ENCODE data around the gene POP4.
A peak's percentile ranks its signal among the peaks of the same experiment; 100 is the strongest.

POP4 gene

DNA sequence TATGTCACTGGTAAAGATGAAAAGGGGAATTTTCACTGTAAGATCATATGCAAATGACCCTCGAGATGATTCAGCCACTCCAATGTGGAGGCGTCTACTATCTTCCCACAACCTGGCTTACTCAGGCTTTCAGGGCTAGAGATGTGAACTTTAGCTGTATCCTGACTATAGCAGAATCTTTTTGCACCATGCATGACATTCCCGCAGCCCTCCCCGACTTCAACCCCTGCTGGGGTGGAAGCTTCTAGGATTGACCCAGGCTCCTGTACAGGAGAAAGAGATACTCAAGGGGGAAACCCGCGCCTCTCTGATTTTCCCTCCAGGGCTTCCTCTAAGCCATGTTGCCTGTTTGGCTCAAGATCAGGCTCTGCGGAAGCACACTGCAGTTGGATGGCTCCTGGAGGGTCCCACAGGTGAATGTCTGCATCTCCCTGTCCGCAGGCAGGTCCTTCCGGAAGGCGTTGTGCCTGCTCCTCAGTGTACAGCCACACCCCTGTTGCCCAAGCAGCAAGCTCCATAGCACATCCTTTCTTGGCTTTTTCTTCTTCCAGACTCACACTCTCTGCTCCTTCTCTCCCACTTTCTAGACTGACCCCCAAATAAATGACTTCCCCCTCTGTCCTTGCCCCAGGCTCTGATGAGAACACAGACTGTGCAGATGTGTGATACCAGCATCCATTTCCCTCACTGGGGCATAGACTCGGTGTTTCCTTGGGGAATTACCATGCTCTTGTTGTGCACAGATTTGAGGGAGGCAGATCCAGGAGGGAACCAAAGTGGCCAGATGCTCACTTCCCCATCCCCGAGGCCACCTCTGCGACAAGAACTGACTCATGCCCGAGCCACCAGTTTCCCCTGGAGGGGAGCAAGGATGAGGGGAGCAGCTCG, 29.1 kb upstream of the POP4 start:
- DNase-seq (ENCODE audit: low read depth in 2 of 2), result no peak

DNA sequence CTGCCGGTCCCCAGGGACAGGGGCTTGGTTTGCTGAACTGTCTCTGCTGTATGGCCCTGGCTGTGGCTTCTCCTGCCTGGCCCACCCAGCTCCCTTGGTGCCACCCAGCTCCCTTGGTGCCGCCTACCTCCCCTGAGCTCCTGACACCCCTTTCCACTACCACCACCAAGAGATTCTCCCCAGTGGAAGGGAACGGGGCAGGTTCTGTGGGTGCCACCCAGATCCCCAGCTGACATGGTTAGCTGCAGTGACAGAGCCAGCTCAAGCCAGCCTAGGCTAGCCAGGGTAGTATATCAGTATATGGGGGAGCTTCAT, 28.5 kb upstream of the POP4 start:
- no peak for DNase-seq (ENCODE audit: low read depth in 2 of 2)

DNA sequence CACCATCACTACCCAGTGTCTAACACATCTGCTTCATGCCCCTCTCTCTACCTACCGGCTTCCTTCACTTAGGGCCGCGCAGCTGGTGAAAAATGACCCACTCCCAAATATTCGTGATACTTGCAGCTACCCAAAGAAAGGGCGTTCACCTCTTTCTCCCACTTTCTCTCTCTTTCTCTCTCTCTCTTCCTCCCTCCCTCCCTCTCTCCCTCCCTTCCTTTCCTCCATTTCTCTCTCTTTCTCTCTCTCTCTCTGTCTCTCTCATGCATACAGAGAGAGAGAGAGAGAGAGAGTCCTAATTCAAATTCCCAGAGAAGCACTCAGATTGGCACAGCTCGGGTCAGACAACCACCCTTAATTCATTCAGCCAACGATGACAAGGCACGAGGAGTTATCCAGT, 27.7 kb upstream of the POP4 start:
- no peak for DNase-seq (ENCODE audit: low read depth in 2 of 2)

DNA sequence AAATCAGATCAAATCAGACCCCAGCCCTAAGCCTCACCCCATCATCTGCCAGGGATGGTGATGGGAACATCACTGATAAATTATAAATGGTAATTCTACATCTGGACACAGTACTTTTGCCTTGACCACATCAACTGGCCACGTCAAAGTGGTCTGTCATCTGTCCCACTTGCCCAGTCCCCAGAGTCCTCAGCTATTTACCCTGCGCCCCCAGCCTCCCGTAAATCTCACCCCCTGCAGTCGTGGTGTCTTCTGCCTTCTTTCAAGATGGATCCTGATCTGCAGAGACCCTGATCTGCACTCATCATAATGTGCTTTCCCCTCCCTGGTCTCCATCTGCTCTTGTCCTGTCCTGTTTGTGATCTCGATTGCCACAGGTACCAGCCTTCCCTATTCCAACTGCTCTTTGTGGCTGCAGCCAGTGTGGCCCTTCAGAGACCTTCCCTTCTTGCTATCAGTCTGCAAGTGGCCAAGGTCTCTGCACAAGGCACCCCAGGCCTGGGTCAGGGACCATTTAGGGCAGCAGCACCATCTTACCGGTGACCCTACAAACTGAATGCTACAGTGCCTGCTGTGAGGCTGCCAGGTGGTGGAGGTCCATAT, 26.7 kb upstream of the POP4 start:
- no peak for DNase-seq (ENCODE audit: low read depth in 2 of 2)

DNA sequence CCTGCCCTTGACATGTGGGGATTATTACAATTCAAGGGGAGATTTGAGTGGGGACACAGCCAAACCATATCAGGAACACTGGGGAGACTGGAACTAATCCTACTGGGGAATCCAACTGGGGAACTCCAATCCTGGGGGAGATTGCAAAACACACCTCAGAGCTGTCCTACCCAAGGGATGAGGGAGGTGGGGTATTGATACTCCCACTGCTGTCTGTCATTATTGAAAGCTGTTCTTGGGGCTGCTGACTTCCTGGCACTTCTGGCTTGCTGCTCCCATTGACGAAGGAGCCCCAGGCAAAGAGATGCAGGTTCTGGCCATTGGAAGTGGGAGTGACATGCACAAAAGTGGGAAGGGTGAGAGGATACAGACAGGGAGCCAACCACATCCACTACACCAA, 24.7 kb upstream of the POP4 start:
- DNase-seq (ENCODE audit: low read depth in 2 of 2), result no peak

DNA sequence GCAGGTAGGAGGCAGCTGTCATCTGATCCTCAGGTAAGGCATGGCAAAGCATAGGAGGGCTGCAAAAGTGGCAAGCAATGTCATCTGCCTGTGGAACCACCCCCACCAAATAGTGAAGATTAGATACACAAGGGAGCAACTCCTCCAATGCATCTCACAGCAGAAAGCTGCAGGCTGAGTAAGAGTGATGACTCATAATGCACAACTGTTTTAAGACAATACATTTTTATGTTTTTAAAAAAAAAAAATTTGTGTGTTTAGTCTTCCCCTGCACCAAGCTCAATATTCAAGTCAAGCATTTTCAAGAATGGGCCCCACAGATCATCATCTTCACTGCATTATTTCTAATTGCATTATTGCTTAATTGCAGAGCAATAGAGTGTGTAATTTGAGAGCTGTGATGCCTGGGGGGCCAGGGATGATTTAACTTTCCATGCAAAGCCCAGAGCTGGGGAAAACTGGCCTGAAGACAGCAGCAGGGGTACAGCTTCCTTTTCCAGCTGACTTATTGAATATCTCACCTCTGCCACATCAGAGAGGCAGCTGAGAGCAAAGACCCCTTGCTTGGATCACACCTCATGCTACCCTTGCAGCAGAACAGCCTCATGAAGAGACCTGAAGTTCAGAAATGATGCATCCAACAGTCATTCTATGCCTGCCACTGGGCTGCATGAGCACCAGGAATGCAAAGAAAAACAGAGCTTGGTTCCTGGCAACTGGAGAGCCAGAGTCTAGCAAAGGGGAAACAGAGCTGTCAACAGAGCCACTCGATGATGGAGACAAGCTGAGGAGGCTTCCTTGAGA, 22.7 kb upstream of the POP4 start:
- DNase-seq (ENCODE audit: low read depth in 2 of 2), result peak in 1 of 2 experiments; percentile 17

DNA sequence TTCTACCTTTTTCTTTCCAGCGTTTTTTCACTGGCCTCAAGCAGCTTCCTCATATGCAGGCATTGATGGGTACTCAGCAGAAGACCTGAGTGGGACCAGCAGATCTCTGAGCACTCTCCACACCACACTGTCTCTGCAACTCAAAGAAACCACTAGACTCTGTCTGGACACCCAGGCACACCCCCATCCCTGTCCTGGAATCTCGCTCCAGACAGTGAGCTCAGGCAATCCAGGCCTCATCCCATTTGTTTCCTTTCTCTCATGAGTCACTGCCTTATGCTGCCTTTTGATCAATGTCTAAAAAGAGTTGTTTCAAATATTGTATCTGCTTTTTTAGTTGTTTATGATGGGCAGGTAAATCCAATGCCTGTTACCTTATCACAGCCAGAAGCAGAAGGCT, 19.7 kb upstream of the POP4 start:
- DNase-seq (ENCODE audit: low read depth in 2 of 2), result no peak

DNA sequence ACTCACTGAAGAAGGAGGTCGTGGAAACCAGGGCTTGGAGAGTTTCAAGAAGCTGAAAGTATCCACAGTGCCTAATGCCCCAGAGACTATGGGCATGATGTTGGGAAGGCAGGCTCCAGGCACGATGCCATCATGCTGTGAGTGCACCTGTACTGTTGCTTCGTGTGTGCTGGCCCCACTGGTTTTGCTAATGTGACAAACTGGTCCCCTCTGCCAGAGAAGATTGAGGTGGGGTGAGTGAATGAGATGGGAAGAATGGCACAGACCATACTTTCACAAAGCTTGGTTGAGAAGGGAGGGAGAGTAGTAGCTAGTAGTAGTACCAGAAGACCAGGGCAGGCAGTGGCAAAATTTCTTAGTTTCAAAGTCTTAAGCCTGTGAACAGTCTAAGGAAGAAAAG, 19.0 kb upstream of the POP4 start:
- DNase-seq (ENCODE audit: low read depth in 2 of 2), result no peak

DNA sequence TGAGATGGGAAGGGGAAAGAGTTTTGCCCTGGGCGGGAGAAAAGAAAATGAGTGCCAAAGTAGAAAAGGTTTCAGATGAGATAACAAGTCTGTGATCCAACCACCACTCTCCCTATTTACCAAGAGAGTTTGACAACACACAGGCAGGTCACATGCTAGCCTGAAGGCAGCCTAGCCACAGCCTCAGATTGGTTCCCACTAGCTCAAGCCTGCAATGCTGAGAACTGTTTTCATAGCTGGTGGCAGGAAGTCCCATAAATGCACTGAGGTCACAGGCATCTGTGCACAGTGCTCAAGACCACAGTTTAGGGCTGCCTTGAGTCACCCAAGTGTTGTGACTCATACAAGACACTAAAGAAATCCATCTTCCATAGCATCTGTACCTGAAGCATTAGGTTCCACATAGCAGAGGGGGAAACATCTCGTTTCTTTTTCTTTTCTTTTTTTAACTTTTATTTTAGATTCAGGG, 18.5 kb upstream of the POP4 start:
- no peak for DNase-seq (ENCODE audit: low read depth in 2 of 2)

DNA sequence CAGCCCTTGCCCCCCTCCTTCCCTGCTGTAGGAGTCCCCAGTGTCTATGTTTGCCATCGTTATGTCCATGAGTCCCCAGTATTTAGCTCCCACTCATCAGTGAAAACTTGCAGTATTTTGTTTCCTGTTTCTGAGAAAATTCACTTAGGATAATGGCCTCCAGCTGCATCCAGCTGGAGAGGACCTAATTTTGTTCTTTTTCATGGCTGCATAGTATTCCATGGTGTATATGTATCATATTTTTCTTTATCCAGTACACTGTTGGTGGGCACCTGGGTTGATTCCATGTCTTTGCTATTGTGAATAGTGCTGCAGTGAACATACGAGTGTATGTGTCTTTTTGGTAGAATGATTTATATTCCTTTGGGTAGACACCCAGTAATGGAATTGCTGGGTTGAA, 18.0 kb upstream of the POP4 start:
- no peak for DNase-seq (ENCODE audit: low read depth in 2 of 2)

DNA sequence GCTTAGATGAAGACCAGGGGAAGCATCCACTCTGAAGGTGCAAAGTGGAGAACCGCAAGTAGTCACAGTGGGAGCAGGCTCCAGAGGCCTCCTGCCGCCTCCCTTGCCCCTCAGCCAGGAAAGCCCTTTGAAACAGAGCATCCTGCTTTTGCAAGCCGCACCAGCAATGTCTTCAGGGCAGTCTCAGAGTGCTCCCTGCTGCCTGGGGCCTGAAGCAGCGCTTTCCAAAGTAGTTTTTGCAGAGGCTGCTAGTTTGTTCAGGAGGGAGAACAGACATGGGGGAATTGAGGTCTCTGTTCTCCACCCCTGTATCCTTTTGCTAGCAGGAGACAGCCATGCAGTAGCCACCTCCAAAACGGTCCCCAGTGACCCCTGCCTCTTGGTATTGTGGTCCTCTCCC, 15.8 kb upstream of the POP4 start:
- DNase-seq (ENCODE audit: low read depth in 2 of 2), result no peak

DNA sequence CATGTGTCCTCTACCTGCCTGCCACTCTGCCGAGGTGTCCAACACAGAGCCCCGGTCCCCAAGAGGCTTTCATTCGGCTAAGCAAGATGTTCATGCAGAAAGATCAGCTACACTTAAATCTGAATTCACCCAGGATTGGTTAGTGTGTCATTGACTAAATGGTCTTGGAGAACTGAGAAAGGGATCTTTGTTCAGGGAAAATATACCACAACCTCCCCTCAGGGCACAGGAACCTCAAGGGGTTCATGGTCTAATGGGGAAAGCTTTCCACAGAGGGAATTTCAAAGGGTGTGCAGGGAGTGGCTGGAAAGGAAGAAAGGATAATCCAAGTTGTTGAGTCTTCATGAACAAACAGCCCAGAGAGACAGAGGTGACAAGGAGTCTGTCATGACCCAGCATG, 14.4 kb upstream of the POP4 start:
- DNase-seq (ENCODE audit: low read depth in 2 of 2), result no peak

DNA sequence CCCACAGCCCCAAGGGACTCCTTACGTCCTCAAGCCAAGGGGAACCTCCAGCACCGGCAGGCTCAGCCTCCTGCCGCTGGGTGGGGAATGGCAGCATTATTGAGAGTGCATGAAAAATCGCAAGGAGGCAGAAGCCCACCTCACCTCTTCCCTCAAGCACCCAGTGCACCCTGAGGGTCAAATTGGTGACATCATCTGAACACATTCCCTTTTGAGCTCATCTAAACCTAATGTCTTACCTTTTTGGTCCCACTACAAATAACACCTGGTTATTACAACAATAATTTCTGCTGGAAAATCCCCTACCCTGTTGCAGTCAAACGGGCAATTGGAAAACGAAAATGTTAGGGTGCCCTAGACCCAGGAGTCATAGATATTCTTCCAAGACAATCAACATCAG, 12.2 kb upstream of the POP4 start:
- no peak for DNase-seq (ENCODE audit: low read depth in 2 of 2)

DNA sequence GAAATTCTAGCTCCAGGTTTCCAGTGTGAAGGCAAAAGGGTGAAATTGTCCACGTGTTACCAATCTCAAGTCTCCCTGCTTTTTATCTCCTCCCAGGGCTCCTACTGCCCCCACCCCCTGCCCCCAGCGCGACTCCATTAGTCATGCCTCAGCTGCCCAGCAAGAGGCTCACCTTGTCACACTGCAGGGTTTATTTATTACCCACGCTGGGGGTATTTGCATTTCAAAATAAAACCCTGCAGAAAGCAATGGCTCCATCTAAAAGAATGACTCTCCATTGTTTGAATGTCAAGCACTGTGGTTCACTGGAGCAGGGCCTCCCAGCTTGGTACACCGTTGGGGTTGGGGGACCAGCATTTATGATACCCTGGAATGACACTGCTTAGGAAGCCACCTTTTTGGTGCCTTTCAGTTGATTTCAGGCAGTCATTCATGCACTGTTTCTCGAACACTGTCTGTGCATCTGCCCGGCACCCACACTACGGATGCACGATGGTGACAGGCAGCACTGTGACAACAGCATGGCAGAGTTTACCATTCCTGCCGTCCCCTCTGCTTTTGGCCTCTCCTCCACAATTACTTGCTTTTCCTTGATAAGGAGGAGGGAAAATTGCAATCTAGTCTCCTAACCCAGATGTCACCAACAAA, 9.9 kb upstream of the POP4 start:
- DNase-seq (ENCODE audit: low read depth in 2 of 2), result no peak

DNA sequence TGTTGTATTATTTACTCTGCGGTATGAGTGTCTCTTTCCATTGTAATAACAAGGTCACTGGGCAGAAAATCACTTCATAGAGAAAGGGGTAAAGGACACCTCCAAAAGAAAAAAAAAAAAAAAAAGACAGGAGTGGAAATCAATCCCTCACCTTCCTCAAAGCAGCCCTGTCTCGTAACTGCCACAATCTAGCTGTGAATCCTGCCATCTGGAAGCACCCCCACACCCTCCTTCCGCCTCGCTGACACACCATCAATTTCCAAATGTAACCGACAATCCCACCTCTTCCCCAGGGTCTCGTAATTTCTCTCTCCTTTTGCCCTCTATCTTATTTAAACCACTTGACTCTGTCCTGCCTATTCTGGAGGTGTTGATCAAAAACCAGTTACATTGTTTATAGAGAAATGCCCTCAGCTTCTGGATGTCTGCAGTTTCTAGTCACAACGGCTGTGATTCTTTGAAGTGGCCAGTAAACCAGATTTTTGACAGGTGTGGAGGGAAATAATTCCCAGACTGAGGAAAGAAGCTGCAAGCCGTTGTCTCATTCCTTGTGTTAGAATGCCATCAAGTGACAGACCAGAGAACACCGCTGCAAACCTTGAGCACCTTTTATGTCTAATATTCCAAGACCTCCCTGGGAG, 9.1 kb upstream of the POP4 start:
- DNase-seq (ENCODE audit: low read depth in 2 of 2), result no peak

DNA sequence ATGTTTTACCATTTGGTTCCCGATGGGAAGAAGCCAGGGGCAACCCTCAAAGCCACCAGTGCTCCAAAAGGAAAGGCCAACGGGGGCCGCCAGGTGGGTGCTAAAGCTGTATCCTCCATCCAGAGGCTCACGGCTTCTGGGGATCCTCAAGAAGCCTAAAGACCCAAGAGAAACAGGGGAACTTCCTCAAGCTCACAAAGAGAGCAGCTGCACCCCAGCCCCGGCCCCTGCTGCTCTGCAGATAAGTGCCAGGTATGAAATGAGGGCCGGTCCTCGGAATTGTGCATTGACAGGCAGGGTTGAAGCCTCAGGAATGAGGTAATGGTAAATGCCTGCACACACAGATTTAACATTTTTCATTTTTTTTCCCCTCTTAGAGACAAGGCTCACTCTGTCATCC, 8.0 kb upstream of the POP4 start:
- no peak for DNase-seq (ENCODE audit: low read depth in 2 of 2)

DNA sequence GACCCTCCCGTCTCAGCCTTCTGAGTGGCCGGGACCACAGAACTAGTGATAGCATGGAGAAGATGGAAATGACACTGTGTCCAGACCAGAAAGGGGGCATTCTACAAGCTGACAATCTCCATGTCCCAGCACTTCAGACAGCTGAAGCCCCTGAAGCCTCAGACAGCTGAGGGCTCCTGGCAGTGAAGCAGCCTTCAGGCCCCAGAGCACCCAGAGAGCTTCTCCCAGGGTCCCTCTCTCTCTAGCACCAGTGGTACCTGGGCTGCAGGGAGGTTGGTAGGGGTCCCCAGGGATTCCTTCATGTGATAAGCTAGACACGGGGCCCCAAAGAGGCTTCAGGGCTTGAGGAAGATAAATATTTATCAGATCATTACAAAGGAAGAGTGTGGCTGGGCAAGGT, 7.6 kb upstream of the POP4 start:
- no peak for DNase-seq (ENCODE audit: low read depth in 2 of 2)

DNA sequence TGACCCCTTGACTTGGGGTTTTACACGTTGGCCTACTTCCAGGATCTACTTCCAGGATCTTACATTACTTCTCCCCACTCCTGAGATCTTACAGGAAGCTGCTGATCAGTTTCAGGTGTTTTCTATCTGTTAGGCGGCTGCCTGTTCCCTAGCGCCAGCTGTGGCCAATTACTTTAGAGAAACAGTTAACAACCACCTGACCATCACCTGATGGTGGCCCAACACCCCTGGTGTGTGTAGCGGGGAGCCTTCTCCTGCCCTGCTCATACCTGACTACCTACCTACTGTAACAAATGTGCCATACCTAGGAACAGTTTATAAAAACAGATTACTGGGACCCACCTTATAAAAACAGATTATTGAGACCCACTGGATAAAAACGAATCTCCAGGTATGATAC, 2.8 kb upstream of the POP4 start:
- DNase-seq (ENCODE audit: low read depth in 2 of 2), result no peak

DNA sequence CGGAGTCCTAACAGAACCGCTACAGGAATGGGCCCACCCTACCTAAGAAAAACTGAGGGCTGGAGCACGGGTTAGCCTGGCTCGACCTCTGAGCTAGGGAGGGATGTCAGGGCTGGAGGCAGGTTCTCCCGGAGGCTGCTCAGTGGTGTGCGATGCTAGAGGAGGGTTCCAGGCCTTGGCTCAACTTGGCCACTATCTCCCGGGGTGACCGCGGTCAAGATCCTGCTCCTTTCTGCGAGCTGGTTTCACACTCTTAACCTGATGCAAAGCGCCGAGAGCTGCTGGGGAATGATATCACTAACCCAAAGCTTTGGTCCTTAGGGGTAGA, 301 bp downstream of the POP4 start:
- DNase-seq (ENCODE audit: low read depth in 2 of 2), result no peak

DNA sequence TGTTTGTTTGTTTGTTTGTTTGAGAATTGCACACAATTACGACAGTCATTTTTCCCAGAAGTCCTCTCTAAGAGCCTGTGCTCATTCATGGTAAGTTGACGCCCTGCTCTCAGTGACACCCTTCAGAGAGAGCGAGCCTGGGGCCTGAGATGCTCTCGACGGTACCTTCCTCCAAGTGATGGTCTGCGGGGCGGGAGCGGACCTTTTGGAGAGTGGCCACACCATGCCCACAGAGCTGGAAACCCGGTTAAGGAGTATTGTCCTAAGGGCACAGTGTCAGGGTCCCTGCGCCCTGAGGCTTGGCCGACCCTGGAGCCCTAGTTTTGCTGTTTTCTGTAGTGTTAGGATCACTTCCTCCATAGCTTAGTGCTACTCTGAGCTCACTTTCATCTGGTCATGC, 3.6 kb downstream of the POP4 start:
- no peak for DNase-seq (ENCODE audit: low read depth in 2 of 2)

DNA sequence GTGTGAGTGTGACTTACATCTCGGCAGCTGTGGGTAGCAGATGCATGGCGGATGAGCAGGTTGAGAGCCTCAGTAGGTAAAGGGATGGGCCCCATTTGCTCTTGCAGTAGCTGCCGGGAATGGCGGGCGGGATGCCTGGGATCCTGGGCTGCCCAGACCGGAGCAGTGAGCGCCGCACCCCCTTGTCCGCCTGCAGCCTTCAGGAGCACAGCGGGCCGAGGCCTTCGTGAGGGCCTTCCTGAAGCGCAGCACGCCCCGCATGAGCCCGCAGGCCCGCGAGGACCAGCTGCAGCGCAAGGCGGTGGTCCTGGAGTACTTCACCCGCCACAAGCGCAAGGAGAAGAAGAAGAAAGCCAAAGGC, 4.1 kb downstream of the POP4 start:
- DNase-seq (ENCODE audit: low read depth in 2 of 2), result no peak

All from fibroblast of skin of left quadriceps (primary cell).